Suppressor macrophage treated with lipopolysaccharide for 4 hours (primary cell): ENCODE measurements around the gene CCDC195.

ENCODE experiments used
- DNase-seq: peaks from one replicate; pipeline ENCODE4 v3.0.0-alpha.2; 2020

The CCDC195 gene

GRCh38 chr2:224716201-224716600 is at the start of gene CCDC195:
TSS of gene CCDC195 (minus strand) at chr2:224716365. CDS start at chr2:224716365, 0 bp downstream.
- no peak for DNase-seq

- no peak for DNase-seq
Measured at GRCh38 chr2:224764565-224765236, 48.5 kb upstream of the CCDC195 start.

- no peak for DNase-seq
Measured at GRCh38 chr2:224757934-224758548, 41.9 kb upstream of the CCDC195 start.

- DNase-seq: no peak
Measured at GRCh38 chr2:224753743-224754540, 37.8 kb upstream of the CCDC195 start.

GRCh38 chr2:224751996-224752698 is 36.0 kb upstream of the CCDC195 start:
- DNase-seq: peak; percentile 9

GRCh38 chr2:224749136-224749535 is 33.0 kb upstream of the CCDC195 start:
- no peak for DNase-seq

GRCh38 chr2:224747765-224748164 is 31.6 kb upstream of the CCDC195 start:
- no peak for DNase-seq

- DNase-seq: no peak
Measured at GRCh38 chr2:224736227-224736626, 20.1 kb upstream of the CCDC195 start.

GRCh38 chr2:224734949-224735348 is 18.8 kb upstream of the CCDC195 start:
- no peak for DNase-seq

GRCh38 chr2:224731665-224732064 is 15.5 kb upstream of the CCDC195 start:
- DNase-seq: no peak

GRCh38 chr2:224729435-224729834 is 13.3 kb upstream of the CCDC195 start:
- no peak for DNase-seq

GRCh38 chr2:224724331-224724730 is 8.2 kb upstream of the CCDC195 start:
- no peak for DNase-seq

GRCh38 chr2:224723586-224724217 is 7.5 kb upstream of the CCDC195 start:
- DNase-seq: peak; percentile 68

- DNase-seq: no peak
Measured at GRCh38 chr2:224722770-224723169, 6.6 kb upstream of the CCDC195 start.

- DNase-seq: no peak
Measured at GRCh38 chr2:224722250-224722649, 6.1 kb upstream of the CCDC195 start.

- DNase-seq: no peak
Measured at GRCh38 chr2:224716921-224717320, 756 bp upstream of the CCDC195 start.

GRCh38 chr2:224711859-224712665 is 4.1 kb downstream of the CCDC195 start:
- DNase-seq: no peak

- DNase-seq: no peak
Measured at GRCh38 chr2:224711381-224711780, 4.8 kb downstream of the CCDC195 start.

GRCh38 chr2:224709301-224709700 is 6.9 kb downstream of the CCDC195 start:
- no peak for DNase-seq

GRCh38 chr2:224694502-224694901 is 21.7 kb downstream of the CCDC195 start:
- DNase-seq: no peak

GRCh38 chr2:224691563-224691962 is 24.6 kb downstream of the CCDC195 start:
- DNase-seq: no peak

GRCh38 chr2:224690868-224691267 is 25.3 kb downstream of the CCDC195 start:
- no peak for DNase-seq
